ENCODE data around the gene SUCO. TPM values are rescaled to one million over a fixed set of nuclear protein-coding genes. Genes with fewer than 3 reads are reported as not detected.

The SUCO gene
- total RNA-seq, 1 donor from 2014 or later = 63.7 TPM

DNA sequence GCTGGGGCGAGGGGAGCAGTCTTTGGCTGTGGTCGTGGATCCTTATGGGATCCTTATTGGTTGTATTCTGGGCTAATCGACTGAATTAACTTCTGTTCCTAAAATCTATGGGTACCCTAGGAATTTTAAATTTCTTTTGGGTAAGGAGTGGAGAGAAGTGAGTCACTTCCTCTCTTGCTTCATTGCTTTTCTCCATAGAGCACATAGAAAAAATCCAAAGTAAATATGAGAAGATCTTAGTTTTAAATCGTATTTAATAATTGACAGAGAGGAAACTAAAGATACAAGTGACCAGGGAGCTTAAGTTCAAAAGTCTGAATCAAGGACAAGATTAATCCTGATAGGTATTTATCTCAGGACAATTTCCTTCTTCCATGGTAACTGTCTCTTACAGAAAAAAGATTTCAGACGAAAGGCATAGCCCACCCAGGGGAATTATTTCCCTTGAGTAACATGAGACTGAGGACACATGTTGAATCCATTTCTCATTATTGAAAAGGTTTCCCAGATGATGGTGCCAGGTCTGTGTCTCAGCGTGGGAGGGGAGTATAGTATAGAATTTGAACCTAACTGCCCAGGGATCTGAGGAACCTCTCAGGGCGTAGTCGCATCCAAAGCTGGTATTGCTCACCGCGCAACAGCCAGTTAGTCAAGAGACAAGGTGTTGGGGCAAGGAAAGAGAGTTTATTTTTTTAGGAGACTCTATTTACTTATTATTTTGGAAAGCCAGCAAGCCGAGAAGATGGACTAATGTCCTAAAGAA, 97.3 kb downstream of the SUCO start:
- Mint-ChIP-seq H3K4me1 (ENCODE audit: low read depth, unreplicated experiment) (peaks cover 15% of the 10 kb centered on the region), H3K27ac (ENCODE audit: unreplicated experiment) (peak overlapping the region; percentile 54)
- H3K79me2 ChIP-seq (ENCODE audit: insufficient read depth, low read length) = no peaks in the 10 kb centered on the region

DNA sequence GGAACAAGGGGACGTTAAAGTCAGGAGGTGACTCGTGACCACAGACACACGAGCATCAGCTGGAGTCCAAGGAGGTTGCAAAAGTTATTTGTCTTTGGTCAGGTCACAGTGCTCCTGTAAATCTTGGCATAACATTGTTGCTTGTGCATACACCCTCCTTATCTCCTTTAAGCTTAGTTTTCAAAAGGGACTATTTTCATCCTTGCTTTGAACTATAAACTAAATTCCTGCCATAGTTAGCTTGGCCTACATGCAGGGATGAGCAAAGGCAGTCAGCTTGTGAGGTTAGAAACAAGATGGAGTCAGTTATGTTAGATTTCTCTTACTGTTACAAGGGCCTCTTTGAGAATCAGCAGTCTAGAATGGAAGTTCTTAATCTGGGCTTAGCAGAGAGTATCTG, 97.9 kb downstream of the SUCO start:
- Histone ChIP-seq H3K9ac (ENCODE audit: low read length) (no peak overlapping the region), H3K4me2 (ENCODE audit: low read length) (no peak overlapping the region), H3K9me3 (ENCODE audit: insufficient read depth, low read depth, low read length) (no peaks in the 10 kb centered on the region), H3K36me3 (ENCODE audit: insufficient read depth, low read length) (no peaks in the 10 kb centered on the region), H3K4me3 (ENCODE audit: insufficient read depth, low read depth, low read length) (no peak overlapping the region), H3K4me1 (ENCODE audit: insufficient read depth, low read length) (peaks cover 13% of the 10 kb centered on the region), H3K27me3 (ENCODE audit: insufficient read depth, low read length) (no peaks in the 10 kb centered on the region), H2AFZ (ENCODE audit: low read depth, low read length) (no peak overlapping the region), H4K20me1 (ENCODE audit: insufficient read depth, low read length) (no peaks in the 10 kb centered on the region), H3K79me2 (ENCODE audit: insufficient read depth, low read length) (no peaks in the 10 kb centered on the region), H3K27ac (ENCODE audit: low read depth, low read length) (no peak overlapping the region)
- H3K27ac Mint-ChIP-seq (ENCODE audit: unreplicated experiment) = no peak overlapping the region
- H3K27me3 Mint-ChIP-seq (ENCODE audit: low read depth, unreplicated experiment) = no peaks in the 10 kb centered on the region
- peaks cover 15% of the 10 kb centered on the region for H3K4me1 Mint-ChIP-seq (ENCODE audit: low read depth, unreplicated experiment)
- H3K9me3 Mint-ChIP-seq (ENCODE audit: unreplicated experiment) = peaks cover 15% of the 10 kb centered on the region
- H3K36me3 Mint-ChIP-seq (ENCODE audit: low read depth, unreplicated experiment) = peaks cover 3% of the 10 kb centered on the region
- H3K4me3 Mint-ChIP-seq (ENCODE audit: unreplicated experiment) = no peak overlapping the region
- DNase-seq (ENCODE audit: low read depth) = peak; percentile 33
- no peak for TF ChIP-seq EZH2 (IDR thresholded peaks at IDR 0.05; ENCODE audit: insufficient read depth, low read length)
- TF ChIP-seq, protein P1, sequence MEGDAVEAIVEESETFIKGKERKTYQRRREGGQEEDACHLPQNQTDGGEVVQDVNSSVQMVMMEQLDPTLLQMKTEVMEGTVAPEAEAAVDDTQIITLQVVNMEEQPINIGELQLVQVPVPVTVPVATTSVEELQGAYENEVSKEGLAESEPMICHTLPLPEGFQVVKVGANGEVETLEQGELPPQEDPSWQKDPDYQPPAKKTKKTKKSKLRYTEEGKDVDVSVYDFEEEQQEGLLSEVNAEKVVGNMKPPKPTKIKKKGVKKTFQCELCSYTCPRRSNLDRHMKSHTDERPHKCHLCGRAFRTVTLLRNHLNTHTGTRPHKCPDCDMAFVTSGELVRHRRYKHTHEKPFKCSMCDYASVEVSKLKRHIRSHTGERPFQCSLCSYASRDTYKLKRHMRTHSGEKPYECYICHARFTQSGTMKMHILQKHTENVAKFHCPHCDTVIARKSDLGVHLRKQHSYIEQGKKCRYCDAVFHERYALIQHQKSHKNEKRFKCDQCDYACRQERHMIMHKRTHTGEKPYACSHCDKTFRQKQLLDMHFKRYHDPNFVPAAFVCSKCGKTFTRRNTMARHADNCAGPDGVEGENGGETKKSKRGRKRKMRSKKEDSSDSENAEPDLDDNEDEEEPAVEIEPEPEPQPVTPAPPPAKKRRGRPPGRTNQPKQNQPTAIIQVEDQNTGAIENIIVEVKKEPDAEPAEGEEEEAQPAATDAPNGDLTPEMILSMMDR (IDR thresholded peaks at IDR 0.05; ENCODE audit: insufficient read depth, low read depth, low read length) = no peak
- FAIRE-seq = no peak

More for the DNA sequence above, 97.3 kb downstream of the SUCO start:
- H3K9ac ChIP-seq (ENCODE audit: low read length) = no peak overlapping the region
- no peaks in the 10 kb centered on the region for H3K9me3 ChIP-seq (ENCODE audit: insufficient read depth, low read depth, low read length)
- no peak overlapping the region for H3K27ac ChIP-seq (ENCODE audit: low read depth, low read length)
- peak overlapping the region; percentile 29 for H3K4me2 ChIP-seq (ENCODE audit: low read length)
- H2AFZ ChIP-seq (ENCODE audit: low read depth, low read length) = no peak overlapping the region
- no peaks in the 10 kb centered on the region for H3K36me3 ChIP-seq (ENCODE audit: insufficient read depth, low read length)
- H3K9me3 Mint-ChIP-seq (ENCODE audit: unreplicated experiment) = peaks cover 14% of the 10 kb centered on the region
- no peaks in the 10 kb centered on the region for H4K20me1 ChIP-seq (ENCODE audit: insufficient read depth, low read length)
- H3K4me3 Mint-ChIP-seq (ENCODE audit: unreplicated experiment) = no peak overlapping the region
- no peak for FAIRE-seq
- no peaks in the 10 kb centered on the region for H3K27me3 Mint-ChIP-seq (ENCODE audit: low read depth, unreplicated experiment)
- H3K4me3 ChIP-seq (ENCODE audit: insufficient read depth, low read depth, low read length) = no peak overlapping the region
- H3K27me3 ChIP-seq (ENCODE audit: insufficient read depth, low read length) = no peaks in the 10 kb centered on the region
- peaks cover 13% of the 10 kb centered on the region for H3K4me1 ChIP-seq (ENCODE audit: insufficient read depth, low read length)
- H3K36me3 Mint-ChIP-seq (ENCODE audit: low read depth, unreplicated experiment) = peaks cover 3% of the 10 kb centered on the region
- no peak for TF ChIP-seq EZH2 (IDR thresholded peaks at IDR 0.05; ENCODE audit: insufficient read depth, low read length)
- TF ChIP-seq, protein P1 (IDR thresholded peaks at IDR 0.05; ENCODE audit: insufficient read depth, low read depth, low read length) = no peak
- no peak for DNase-seq (ENCODE audit: low read depth)

DNA sequence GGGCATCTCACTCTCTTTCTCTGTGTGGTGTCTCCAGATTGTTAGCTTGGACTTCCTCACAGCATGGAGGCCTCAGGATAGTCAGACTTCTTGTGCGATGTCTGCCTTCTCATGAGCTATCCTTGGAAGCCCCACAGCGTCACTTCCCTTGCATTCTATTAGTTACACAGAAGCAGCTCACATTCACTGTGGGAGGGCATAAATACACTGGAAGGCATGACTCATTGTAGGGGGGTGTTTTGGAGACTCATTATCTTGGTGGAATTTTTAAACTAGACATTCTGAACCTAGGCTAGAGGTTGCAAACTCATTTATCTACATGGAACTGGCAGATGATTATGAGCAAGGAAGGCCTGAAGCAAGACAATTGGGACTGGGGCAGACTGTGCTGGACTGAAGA, 104.6 kb downstream of the SUCO start:
- Mint-ChIP-seq H3K4me3 (ENCODE audit: unreplicated experiment) (no peak overlapping the region), H3K27ac (ENCODE audit: unreplicated experiment) (peak overlapping the region; percentile 97), H3K9me3 (ENCODE audit: unreplicated experiment) (peaks cover 25% of the 10 kb centered on the region), H3K36me3 (ENCODE audit: low read depth, unreplicated experiment) (peaks cover 10% of the 10 kb centered on the region), H3K4me1 (ENCODE audit: low read depth, unreplicated experiment) (peaks cover 48% of the 10 kb centered on the region), H3K27me3 (ENCODE audit: low read depth, unreplicated experiment) (no peaks in the 10 kb centered on the region)
- FAIRE-seq = peak; percentile 88
- peak; percentile 96 for DNase-seq (ENCODE audit: low read depth)
- no peak overlapping the region for H3K4me3 ChIP-seq (ENCODE audit: insufficient read depth, low read depth, low read length)
- H2AFZ ChIP-seq (ENCODE audit: low read depth, low read length) = peak overlapping the region; percentile 15
- peak overlapping the region; percentile 73 for H3K9ac ChIP-seq (ENCODE audit: low read length)
- H3K27ac ChIP-seq (ENCODE audit: low read depth, low read length) = peak overlapping the region; percentile 98
- peaks cover 30% of the 10 kb centered on the region for H3K4me1 ChIP-seq (ENCODE audit: insufficient read depth, low read length)
- TF ChIP-seq, protein P1 (IDR thresholded peaks at IDR 0.05; ENCODE audit: insufficient read depth, low read depth, low read length) = no peak
- TF ChIP-seq EZH2 (IDR thresholded peaks at IDR 0.05; ENCODE audit: insufficient read depth, low read length) = no peak
- H4K20me1 ChIP-seq (ENCODE audit: insufficient read depth, low read length) = no peaks in the 10 kb centered on the region
- peak overlapping the region; percentile 80 for H3K4me2 ChIP-seq (ENCODE audit: low read length)
- H3K9me3 ChIP-seq (ENCODE audit: insufficient read depth, low read depth, low read length) = peaks cover 11% of the 10 kb centered on the region
- no peaks in the 10 kb centered on the region for H3K27me3 ChIP-seq (ENCODE audit: insufficient read depth, low read length)
- no peaks in the 10 kb centered on the region for H3K36me3 ChIP-seq (ENCODE audit: insufficient read depth, low read length)
- no peaks in the 10 kb centered on the region for H3K79me2 ChIP-seq (ENCODE audit: insufficient read depth, low read length)

All from astrocyte (in vitro differentiated cells and primary cell).